ENCODE measurements around the gene GRIA4. TPM values are rescaled to one million over a fixed set of nuclear protein-coding genes. Genes with fewer than 3 reads are reported as not detected.

The GRIA4 gene
- total RNA-seq, 3 donors from 2014 or later (not counting 1 experiment from before 2014, with no cell fraction given) = not detected

GRCh38 chr11:106021967-106022794 lies 412.3 kb downstream of the GRIA4 start, which contains the start of gene MSANTD4:
TSS of gene MSANTD4 (minus strand) at chr11:106022240. CDS start at chr11:106010917, 11,323 bp downstream.
- peak; percentile 94 to 99 (median 95) for ATAC-seq
- peaks cover 44 to 50% of the 10 kb centered on the region in 2 donors for H3K4me1 Mint-ChIP-seq

GRCh38 chr11:106022795-106023275 lies 413.0 kb downstream of the GRIA4 start:
- ATAC-seq = no peak
- intact Hi-C loops (cut with micrococcal nuclease) = loop anchor here (1.0 to 5.0 kb wide), 2 partner anchors 53 to 1316 kb away; no protein-coding TSS in a partner anchor
- H3K27me3 ChIP-seq (ENCODE audit: control insufficient read depth, insufficient read depth, low read length) = no peaks in the 10 kb centered on the region
- TF ChIP-seq CTCF (IDR thresholded peaks at IDR 0.05) = no peak
- peak overlapping the region; percentile 95 for H3K4me3 ChIP-seq (ENCODE audit: low read length)
- no peaks in the 10 kb centered on the region for H3K9me3 ChIP-seq (ENCODE audit: control insufficient read depth, insufficient read depth, low read length)
- no peaks in the 10 kb centered on the region for H3K36me3 Mint-ChIP-seq
- H3K36me3 ChIP-seq (ENCODE audit: control insufficient read depth, insufficient read depth, low read length) = no peaks in the 10 kb centered on the region
- peak overlapping the region; percentile 73 for H3K27ac ChIP-seq (ENCODE audit: low read length)
- DNase-seq = peak in 1 of 2 donors; percentile 34
- H3K4me1 ChIP-seq (ENCODE audit: control insufficient read depth, insufficient read depth, low read length) = peaks cover 7% of the 10 kb centered on the region
- peak overlapping the region; percentile 89 to 99 for H3K27ac Mint-ChIP-seq
- H3K4me1 Mint-ChIP-seq = peaks cover 44 to 50% of the 10 kb centered on the region in 2 donors
- peaks cover 0 to 2% of the 10 kb centered on the region in 2 donors for H3K9me3 Mint-ChIP-seq
- peaks cover 16 to 26% of the 10 kb centered on the region in 2 donors for H3K27me3 Mint-ChIP-seq (ENCODE audit: low read depth in 2 of 2)
- H3K4me3 Mint-ChIP-seq = peak overlapping the region; percentile 97
- WGBS (ENCODE audit: insufficient coverage) = 96% methylated on average over 7 of the region's 7 CpGs

More at GRCh38 chr11:106021967-106022794, 412.3 kb downstream of the GRIA4 start, which contains the start of gene MSANTD4:
- H3K27ac Mint-ChIP-seq = peak within 1 kb of the TSS; percentile 89 to 99
- intact Hi-C loops (cut with micrococcal nuclease) = loop anchor here (1.0 to 5.0 kb wide), 2 partner anchors 54 to 1315 kb away; no protein-coding TSS in a partner anchor
- Histone ChIP-seq H3K4me3 (ENCODE audit: low read length) (peak within 1 kb of the TSS; percentile 95), H3K9me3 (ENCODE audit: control insufficient read depth, insufficient read depth, low read length) (no peaks in the 10 kb centered on the region), H3K27me3 (ENCODE audit: control insufficient read depth, insufficient read depth, low read length) (no peaks in the 10 kb centered on the region), H3K4me1 (ENCODE audit: control insufficient read depth, insufficient read depth, low read length) (peaks cover 7% of the 10 kb centered on the region), H3K36me3 (ENCODE audit: control insufficient read depth, insufficient read depth, low read length) (no peaks in the 10 kb centered on the region), H3K27ac (ENCODE audit: low read length) (peak within 1 kb of the TSS; percentile 73)
- no peaks in the 10 kb centered on the region for H3K36me3 Mint-ChIP-seq
- peaks cover 16 to 22% of the 10 kb centered on the region in 2 donors for H3K27me3 Mint-ChIP-seq (ENCODE audit: low read depth in 2 of 2)
- DNase-seq = peak; percentile 96 to 98
- TF ChIP-seq CTCF (IDR thresholded peaks at IDR 0.05) = no peak
- H3K4me3 Mint-ChIP-seq = peak within 1 kb of the TSS; percentile 97
- WGBS (ENCODE audit: insufficient coverage) = under 1% methylated on average over 46 of the region's 48 CpGs
- peaks cover 0 to 2% of the 10 kb centered on the region in 2 donors for H3K9me3 Mint-ChIP-seq

- Mint-ChIP-seq H3K9me3 (no peaks in the 10 kb centered on the region), H3K27me3 (ENCODE audit: low read depth in 2 of 2) (peaks cover 31 to 62% of the 10 kb centered on the region in 2 donors), H3K27ac (no peak overlapping the region), H3K4me3 (no peak overlapping the region), H3K4me1 (no peaks in the 10 kb centered on the region), H3K36me3 (no peaks in the 10 kb centered on the region)
- TF ChIP-seq CTCF (IDR thresholded peaks at IDR 0.05) = no peak
- Histone ChIP-seq H3K27me3 (ENCODE audit: control insufficient read depth, insufficient read depth, low read length) (peaks cover 6% of the 10 kb centered on the region), H3K9me3 (ENCODE audit: control insufficient read depth, insufficient read depth, low read length) (no peaks in the 10 kb centered on the region), H3K4me3 (ENCODE audit: low read length) (no peak overlapping the region), H3K4me1 (ENCODE audit: control insufficient read depth, insufficient read depth, low read length) (no peaks in the 10 kb centered on the region), H3K27ac (ENCODE audit: low read length) (no peak overlapping the region), H3K36me3 (ENCODE audit: control insufficient read depth, insufficient read depth, low read length) (no peaks in the 10 kb centered on the region)
- intact Hi-C loops (cut with micrococcal nuclease) = no loop called here
- DNase-seq (no peak), ATAC-seq (no peak)
- 100% methylated on average over 1 of the region's 4 CpGs for WGBS (ENCODE audit: insufficient coverage)
These were observed 420.7 kb downstream of the GRIA4 start for GRCh38 chr11:106030609-106031008.
